Inflammatory macrophage (primary cell): ENCODE results near the gene CDH18.

Experiments
- DNase-seq, 2 donors: peaks; one replicate each; pipeline ENCODE4 v3.0.0-alpha.2; 2020 to 2022

The CDH18 gene

GRCh38 chr5:19577882-19578281, 410.1 kb downstream of the CDH18 start:
- DNase-seq = no peak

- DNase-seq = no peak
Measured at GRCh38 chr5:19568004-19568403, 420.0 kb downstream of the CDH18 start.

DNA sequence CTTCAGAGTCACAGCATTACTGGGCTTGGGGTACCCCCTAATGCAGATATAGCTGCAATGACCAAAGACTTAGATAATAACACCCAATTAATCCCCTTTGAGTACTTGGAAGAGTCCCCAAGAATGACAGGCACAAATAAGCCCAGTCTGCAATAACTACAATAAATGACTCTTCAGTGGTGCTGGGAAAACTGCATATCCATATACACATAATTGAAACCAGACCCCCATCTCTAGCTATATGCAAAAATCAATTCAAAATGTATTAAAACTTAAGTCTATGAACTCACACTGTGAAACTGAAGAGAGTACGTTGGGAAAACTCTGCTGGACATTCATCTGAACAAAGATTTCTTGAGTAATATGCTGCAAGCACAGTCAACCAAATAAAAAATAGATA, 422.5 kb downstream of the CDH18 start:
- DNase-seq = no peak

GRCh38 chr5:19564036-19564435, 424.0 kb downstream of the CDH18 start:
- no peak for DNase-seq

- no peak for DNase-seq
Measured at GRCh38 chr5:19555876-19556275, 432.1 kb downstream of the CDH18 start.

DNA sequence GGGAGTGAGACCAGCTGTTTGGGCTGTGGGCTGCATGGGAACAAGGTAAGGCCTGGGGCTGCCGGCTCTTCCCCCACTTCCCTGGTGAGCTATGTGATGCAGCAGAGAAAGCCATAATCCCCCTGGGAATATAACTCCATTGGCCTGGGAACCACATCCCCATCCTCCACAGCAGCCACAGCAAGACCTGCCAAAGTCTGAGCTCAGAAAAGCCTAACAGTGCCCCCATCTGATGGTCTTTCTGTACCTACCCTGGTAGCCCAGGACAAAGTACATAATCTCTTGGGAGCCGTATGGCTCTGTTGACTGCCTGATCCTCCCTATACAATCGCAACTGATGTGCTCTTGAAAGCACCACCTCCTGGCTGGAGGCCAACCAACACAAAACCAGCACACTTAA, 432.6 kb downstream of the CDH18 start:
- no peak for DNase-seq

DNA sequence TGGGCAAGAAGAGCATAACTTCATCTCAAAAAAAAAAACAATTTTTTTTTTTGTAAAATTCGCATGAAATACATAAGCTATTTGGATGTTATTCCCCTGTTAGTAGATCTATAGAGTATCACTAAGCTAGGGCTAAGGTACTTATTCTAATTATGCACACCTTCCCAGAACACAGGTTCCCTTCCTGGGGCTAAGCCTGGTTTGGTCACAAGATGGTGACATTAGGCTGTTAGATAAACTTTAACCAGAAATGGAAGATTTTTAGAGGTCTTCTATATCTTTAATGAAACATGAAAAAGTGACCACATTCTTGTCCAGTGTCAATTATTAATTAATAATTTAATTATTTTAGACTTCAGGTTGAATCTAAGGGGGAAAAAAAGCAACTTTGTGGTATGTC, 433.5 kb downstream of the CDH18 start:
- no peak for DNase-seq

- DNase-seq = no peak
Measured at GRCh38 chr5:19547640-19548039, 440.4 kb downstream of the CDH18 start.

- no peak for DNase-seq
Measured at GRCh38 chr5:19546521-19546920, 441.5 kb downstream of the CDH18 start.

DNA sequence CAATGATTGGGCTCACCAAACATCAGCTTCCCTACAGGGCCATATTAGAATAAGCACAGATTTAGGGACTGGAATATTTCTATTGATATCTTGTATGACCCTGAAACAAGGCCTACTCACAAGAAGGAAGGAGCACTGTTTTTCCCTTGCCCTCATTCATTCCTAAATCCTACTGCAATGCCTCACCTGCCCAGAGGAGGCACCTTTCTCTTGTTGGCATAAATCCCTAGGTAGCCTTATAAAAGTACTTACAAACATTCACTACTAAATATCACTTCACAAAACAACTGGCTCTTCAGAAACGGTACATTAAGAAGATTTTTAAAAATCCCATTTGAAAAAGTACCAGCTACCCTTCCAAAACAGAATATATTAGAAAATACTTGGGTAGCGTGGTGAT, 449.4 kb downstream of the CDH18 start:
- DNase-seq = no peak

DNA sequence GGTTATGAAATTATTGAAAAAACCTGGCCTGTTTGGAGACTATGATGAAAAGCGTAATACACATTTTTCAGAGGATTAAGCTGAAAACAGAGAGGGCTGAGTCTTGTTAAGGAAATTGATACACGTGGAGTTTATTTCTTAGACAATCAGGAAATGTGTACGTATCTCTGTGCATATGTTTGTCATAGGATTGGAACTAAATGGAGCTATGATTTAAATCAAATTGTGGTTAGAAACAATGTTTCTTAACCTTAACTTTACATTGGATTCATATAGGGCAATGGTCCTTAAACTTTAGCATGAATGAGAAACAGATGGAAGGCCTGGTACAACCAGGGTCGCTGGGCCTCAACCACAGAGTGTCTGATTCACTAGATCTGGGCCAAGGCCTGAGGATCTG, 451.6 kb downstream of the CDH18 start:
- DNase-seq = no peak

- DNase-seq = no peak
Measured at GRCh38 chr5:19534751-19535150, 453.2 kb downstream of the CDH18 start.

GRCh38 chr5:19532936-19533335, 455.1 kb downstream of the CDH18 start:
- no peak for DNase-seq

- DNase-seq = no peak
Measured at GRCh38 chr5:19531374-19531952, 456.5 kb downstream of the CDH18 start.

GRCh38 chr5:19519448-19519847, 468.6 kb downstream of the CDH18 start:
- DNase-seq = no peak

DNA sequence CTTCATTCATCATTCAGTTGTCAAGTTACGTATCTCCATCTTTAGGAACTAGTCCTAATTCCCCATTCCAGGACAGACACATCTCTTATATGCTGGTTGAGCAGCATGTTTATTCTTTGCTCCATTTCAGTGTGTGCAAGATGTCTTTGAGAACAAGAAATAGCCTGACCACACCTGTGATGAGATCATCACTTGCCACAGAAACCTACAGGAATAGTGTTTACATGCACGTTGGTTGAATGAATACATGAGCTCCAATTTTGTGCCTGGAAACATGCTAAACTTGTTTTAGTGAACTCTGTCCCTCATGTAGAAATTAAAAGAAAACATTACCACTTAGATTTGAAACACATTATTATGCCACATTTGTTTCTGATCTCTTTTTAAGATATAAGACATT, 489.1 kb downstream of the CDH18 start:
- DNase-seq = no peak

DNA sequence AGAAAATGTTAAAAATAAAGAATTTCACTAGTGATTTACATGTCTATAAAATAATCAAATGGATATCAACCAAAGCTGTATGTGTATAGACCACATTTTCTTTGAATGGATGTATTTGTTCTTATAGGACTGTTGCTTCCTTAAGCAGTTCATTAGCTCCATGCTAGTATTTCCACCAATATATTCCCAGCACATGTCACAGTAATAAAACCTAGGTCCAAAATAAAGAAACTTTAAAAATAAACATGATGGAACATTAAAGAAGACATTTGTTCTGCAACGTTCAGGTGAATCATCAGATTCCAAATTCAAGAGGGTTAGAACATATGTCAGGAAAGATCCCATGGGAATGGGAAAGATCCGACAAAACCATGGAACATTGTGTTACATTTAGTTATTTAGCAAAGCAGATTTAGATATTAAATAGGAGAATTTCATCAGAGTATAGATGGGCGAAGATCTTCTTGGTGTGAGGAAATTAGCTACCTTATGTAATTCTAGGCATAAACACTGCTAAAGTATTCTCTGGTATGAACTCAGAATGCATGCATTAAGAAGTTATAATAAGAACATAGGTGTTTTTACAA, 490.7 kb downstream of the CDH18 start:
- no peak for DNase-seq

DNA sequence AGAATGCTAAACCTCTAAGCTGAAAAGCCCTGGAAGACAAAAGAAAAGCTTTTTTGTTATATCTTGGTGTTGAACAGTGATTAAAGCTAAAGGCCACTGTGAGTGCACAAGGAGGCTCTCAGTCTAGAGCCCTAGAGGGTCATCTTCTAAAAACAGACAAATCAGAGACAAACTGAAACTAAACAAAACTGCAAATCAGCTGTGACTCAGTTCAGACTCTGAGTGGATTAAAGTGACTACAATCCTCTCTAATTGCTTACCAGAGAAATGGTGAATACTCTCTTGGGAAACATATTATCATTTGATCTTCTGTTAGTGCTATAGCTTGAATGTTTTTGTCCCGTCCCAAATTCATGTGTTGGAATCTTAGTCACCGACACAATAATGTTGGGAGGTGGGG, 491.9 kb downstream of the CDH18 start:
- no peak for DNase-seq

GRCh38 chr5:19492861-19493260, 495.1 kb downstream of the CDH18 start:
- DNase-seq = no peak

DNA sequence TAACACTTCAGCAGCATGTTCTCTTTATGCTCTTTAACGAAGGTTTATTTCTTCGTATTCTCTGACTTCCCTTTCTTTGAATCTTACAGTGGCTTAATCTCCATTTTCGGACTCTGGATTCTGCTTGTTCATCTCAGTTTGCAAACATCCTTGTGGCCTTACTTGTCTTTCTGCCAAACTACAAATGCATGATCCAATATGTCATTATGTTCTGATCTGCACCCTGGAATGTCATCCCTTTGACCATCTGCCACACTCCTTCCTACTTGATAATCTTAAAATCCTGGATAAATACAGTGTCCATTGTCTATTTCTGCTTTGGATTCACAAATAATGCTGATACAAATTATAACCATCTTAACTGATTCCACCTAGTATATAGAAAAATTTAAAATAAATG, 499.2 kb downstream of the CDH18 start:
- DNase-seq = no peak

DNA sequence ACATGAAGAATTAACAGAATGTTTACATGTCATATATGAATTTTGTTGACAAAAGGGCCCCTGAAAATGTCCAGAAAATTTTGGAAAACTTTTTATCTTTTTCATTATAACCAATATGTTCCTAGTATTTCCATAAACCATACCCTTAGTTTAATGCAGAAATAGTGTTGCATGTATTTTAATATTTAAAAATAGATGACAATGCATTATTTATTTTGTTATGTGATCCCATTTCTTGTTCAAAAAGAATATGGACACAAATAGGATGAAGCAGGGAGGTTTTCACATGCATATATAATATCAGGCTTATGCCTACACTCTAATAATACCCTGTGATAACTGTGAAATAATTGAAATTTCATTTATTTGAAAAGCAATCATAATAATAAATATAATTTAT, 500.5 kb downstream of the CDH18 start:
- no peak for DNase-seq

- no peak for DNase-seq
Measured at GRCh38 chr5:19479562-19479961, 508.4 kb downstream of the CDH18 start.

DNA sequence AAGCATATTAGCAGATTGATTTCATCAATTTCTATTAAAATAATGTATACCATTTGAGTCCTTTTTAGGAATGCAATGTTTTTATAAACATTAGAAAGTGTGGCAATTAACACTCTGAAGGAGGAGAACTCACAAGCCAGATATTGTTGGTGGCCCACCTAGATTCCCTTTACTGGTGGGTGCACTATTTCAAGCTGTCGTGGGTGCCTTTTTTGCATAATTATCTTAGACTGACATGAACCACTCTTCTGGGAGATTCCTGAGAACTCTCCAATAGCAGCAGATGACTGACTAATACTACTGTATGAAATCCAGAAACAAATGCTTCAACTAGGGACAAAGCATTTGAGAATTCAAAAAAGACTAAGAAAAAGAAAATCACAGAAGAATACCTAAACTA, 526.0 kb downstream of the CDH18 start:
- DNase-seq = no peak

GRCh38 chr5:19424506-19424905, 563.5 kb downstream of the CDH18 start:
- DNase-seq = no peak
